HepG2 (cell line): ENCODE results near the gene CHML. TPM values are rescaled to one million over a fixed set of nuclear protein-coding genes. Genes with fewer than 3 reads are reported as not detected.
A peak's percentile ranks its signal among the peaks of the same experiment; 100 is the strongest.

ENCODE experiments used
- ATAC-seq: fragments of 200-7000 bp; cut with Tn5 transposase; 3 replicates; pipeline ENCODE4 v1.9.1; 2020; ENCODE audit warnings: mild to moderate bottlenecking, moderate library complexity
- BruUV-seq: library from RNA; stranded (reverse); fragments of 400-500 nt; replicated peaks from 2 replicates; lab custom pipeline; 2021; lab: Mats Ljungman, UMichigan
- CTCF ChIA-PET: fragments of 300-600 bp; formaldehyde crosslinking; extraction: SDS; loops from one replicate; lab custom pipeline; 2021; ENCODE audit warnings: low total read pairs, inconsistent platforms, low intra/inter-chr PET ratio; lab: Yijun Ruan, JAX
- POLR2A ChIA-PET: fragments of 350-600 bp; sonication (Branson Sonifier 250); formaldehyde crosslinking; loops from one replicate; lab custom pipeline; 2020; ENCODE audit warnings: antibody characterized with exemption, inconsistent platforms; lab: Yijun Ruan, JAX
- DNase-seq: peaks from one replicate; pipeline ENCODE4 v3.0.0-alpha.2; 2015; ENCODE audit warnings: low spot score
- FAIRE-seq: peaks from 3 replicates; lab custom pipeline; 2011; peaks lifted over from hg19 to GRCh38; lab: Jason Lieb, UNC
- H2AFZ ChIP-seq: one replicate; pipeline ENCODE4 v1.6.1; 2011; ENCODE audit warnings: low read length, inconsistent platforms
- H3K27ac ChIP-seq: fragments of 300-600 bp; 3 replicates; pipeline ENCODE4 v1.8.0; 2011; ENCODE audit warnings: mixed run types, mild to moderate bottlenecking, mixed read lengths, low read length, inconsistent platforms; ENCODE audit not compliant: insufficient read depth; ENCODE audit errors: extremely low read length
- H3K27me3 ChIP-seq, 2 experiments: fragments of 200-600 bp in 1 of 2; 2 replicates in 1 of 2; 3 replicates in 1 of 2; pipeline versions ENCODE4 v1.6.0 to v1.8.0; 2011; ENCODE audit warnings: low read length in 2 of 2, mild to moderate bottlenecking in 2 of 2, moderate library complexity in 2 of 2, inconsistent platforms in 1 of 2; ENCODE audit not compliant: insufficient read depth in 2 of 2, control insufficient read depth in 1 of 2
- H3K36me3 ChIP-seq, 2 experiments: fragments of 200-600 bp in 1 of 2; replicated peaks in 1 of 2; 2 replicates in 1 of 2; 3 replicates in 1 of 2; pipeline versions ENCODE4 v1.5.1 to v1.8.0; 2011; ENCODE audit warnings: low read length in 2 of 2, inconsistent platforms in 1 of 2; ENCODE audit not compliant: insufficient read depth in 2 of 2, control insufficient read depth in 1 of 2
- H3K4me1 ChIP-seq: 2 replicates; pipeline ENCODE4 v1.5.1; 2012; ENCODE audit warnings: low read length, inconsistent platforms; ENCODE audit not compliant: insufficient read depth
- H3K4me2 ChIP-seq: 2 replicates; pipeline ENCODE4 v1.6.0; 2011; ENCODE audit warnings: low read depth, low read length, inconsistent platforms
- H3K4me3 ChIP-seq, 3 experiments: fragments of 200-600 bp in 1 of 3; sonication (generic), shearing (Covaris generic) in 1 of 3; replicated peaks in 1 of 3; 2 replicates each; pipeline ENCODE4 v1.5.1; 2011 to 2016; ENCODE audit warnings: low read length in 3 of 3, inconsistent platforms in 2 of 3, low read depth in 2 of 3, mild to moderate bottlenecking in 2 of 3, control low read depth in 1 of 3, mixed read lengths in 1 of 3; ENCODE audit not compliant: insufficient read depth in 1 of 3
- H3K79me2 ChIP-seq: one replicate; pipeline ENCODE4 v1.6.1; 2011; ENCODE audit warnings: low read length, inconsistent platforms; ENCODE audit not compliant: insufficient read depth
- H3K9ac ChIP-seq: 2 replicates; pipeline ENCODE4 v1.6.0; 2011; ENCODE audit warnings: mild to moderate bottlenecking, low read depth, low read length, inconsistent platforms; ENCODE audit not compliant: insufficient read depth
- H3K9me3 ChIP-seq: 2 replicates; pipeline ENCODE4 v1.5.1; 2012; ENCODE audit warnings: mild to moderate bottlenecking, low read length
- H4K20me1 ChIP-seq: 2 replicates; pipeline ENCODE4 v1.6.0; 2011; ENCODE audit warnings: inconsistent platforms, mild to moderate bottlenecking, low read length, moderate library complexity; ENCODE audit not compliant: insufficient read depth
- EP300 ChIP-seq, 3 experiments: sonication (generic) in 1 of 3; formaldehyde crosslinking in 1 of 3; IDR thresholded peaks; 2 replicates each; pipeline versions ENCODE4 v1.5.1 to v1.6.1; 2011 to 2020; ENCODE audit warnings: low read depth in 2 of 3, low read length in 2 of 3, borderline replicate concordance in 1 of 3, improper control_type of control experiment in 1 of 3, mild to moderate bottlenecking in 1 of 3, missing genetic modification reagents in 1 of 3, moderate library complexity in 1 of 3
- ERF ChIP-seq: IDR thresholded peaks from 2 replicates; pipeline ENCODE4 v1.6.1; 2018; ENCODE audit warnings: missing biosample characterization, missing genetic modification reagents
- FOSL2 ChIP-seq: sonication (generic); formaldehyde crosslinking; IDR thresholded peaks from 2 replicates; pipeline ENCODE4 v1.4.0; 2020; ENCODE audit warnings: missing genetic modification reagents
- HMG20A ChIP-seq: IDR thresholded peaks from 2 replicates; pipeline ENCODE4 v1.6.1; 2016; ENCODE audit warnings: borderline replicate concordance
- RBFOX2 ChIP-seq: fragments of 200-400 bp; formaldehyde crosslinking; IDR thresholded peaks from 2 replicates; pipeline ENCODE4 v1.6.1; 2017; ENCODE audit warnings: low read depth, mild to moderate bottlenecking, low read length
- REXO4 ChIP-seq: sonication (generic); formaldehyde crosslinking; IDR thresholded peaks from 2 replicates; pipeline ENCODE4 v1.8.0; 2022; ENCODE audit warnings: missing genetic modification reagents, mild to moderate bottlenecking, borderline replicate concordance
- SMARCC2 ChIP-seq: fragments of 450-650 bp; IDR thresholded peaks from 2 replicates; pipeline ENCODE4 v1.6.1; 2017; ENCODE audit warnings: antibody characterized with exemption, mild to moderate bottlenecking
- ZNF629 ChIP-seq: sonication (generic); formaldehyde crosslinking; conservative IDR thresholded peaks from 2 replicates; pipeline ENCODE4 v1.5.0; 2020; ENCODE audit warnings: missing genetic modification reagents
- WGBS: methylation state at CpG from one replicate; pipeline ENCODE4 v1.1.6; 2017; ENCODE audit warnings: low lambda C conversion rate; 5-methylcytosine and 5-hydroxymethylcytosine counted together
- in situ Hi-C: cut with HindIII; loops from 2 replicates; pipeline ENCODE4 v1.10.0; 2017; ENCODE audit warnings: low pct_unique_long_range_greater_than_20kb; ENCODE audit not compliant: extremely low pct_ligation_motif_present
- intact Hi-C: fragments of 100-400 bp; cut with micrococcal nuclease; formaldehyde crosslinking; loops from one replicate; pipeline ENCODE4 v1.10.0; 2022; ENCODE audit not compliant: unreplicated experiment
- polyA plus RNA-seq, 8 experiments: library from polyadenylated mRNA; depleted of rRNA in 3 of 8; stranded (reverse) in 7 of 8; unstranded in 1 of 8; fragments of >200 nt; fragmentation: Illumina TruSeq in 4 of 8; extraction: Trizol in 4 of 8; gene quantifications; 2 replicates each; pipeline versions ENCODE4 v1.2.1 to v1.2.3, GENCODE V29; 2011 to 2016; ENCODE audit warnings: low read depth in 4 of 8, missing spikeins in 1 of 8, mixed read lengths in 1 of 8; ENCODE audit not compliant: insufficient read depth in 1 of 8
- total RNA-seq, 5 experiments: library from RNA; depleted of rRNA; stranded (reverse); fragments of >200 nt; fragmentation: Illumina TruSeq; extraction: Trizol; gene quantifications; 2 replicates each; pipeline ENCODE4 v1.2.3, GENCODE V29; 2016; ENCODE audit warnings: low read depth in 1 of 5

The CHML gene
- total and polyA plus RNA-seq, 2 of the 13 experiments (the other 11 are each of a cell fraction or from before 2014, with no cell fraction given), result 5.2 to 16.7 TPM

- no peak for TF ChIP-seq SMARCC2
- TF ChIP-seq REXO4, result no peak
- TF ChIP-seq EP300 (IDR thresholded peaks at IDR 0.05; ENCODE audit: low read depth in 2 of 2, low read length in 2 of 2), result no peak
- TF ChIP-seq EP300 (CRISPR knock-in tag; IDR thresholded peaks at IDR 0.05; ENCODE audit: borderline replicate concordance), result no peak
- TF ChIP-seq ERF (CRISPR knock-in tag), result no peak
- WGBS, result 98% methylated on average over 4 of the region's 4 CpGs
- in situ Hi-C loops, result loop anchor here (5.0 kb wide), 1 partner anchor 223 kb away; no protein-coding TSS in a partner anchor
Measured at GRCh38 chr1:241614144-241614543, 26.0 kb downstream of the CHML start.

GRCh38 chr1:241612533-241613477 lies 27.4 kb downstream of the CHML start:
- Histone ChIP-seq H3K4me3 (no peak overlapping the region), H3K36me3 (no peaks in the 10 kb centered on the region), H3K27ac (no peak overlapping the region), H3K9me3 (no peaks in the 10 kb centered on the region), H2AFZ (no peak overlapping the region), H3K4me1 (peaks cover 32% of the 10 kb centered on the region), H4K20me1 (no peaks in the 10 kb centered on the region; the same call in 1 of the 2 replicates), H3K27me3 (no peaks in the 10 kb centered on the region)
- in situ Hi-C loops (loop anchor here (5.0 kb wide), 1 partner anchor 224 kb away; no protein-coding TSS in a partner anchor), intact Hi-C loops (loop anchor here (5.0 kb wide), 1 partner anchor 81 kb away; the partner anchor contains the start of gene KMO)
- WGBS, result 92% methylated on average over 9 of the region's 9 CpGs
- ChIA-PET CTCF (interaction anchor here (3.9 kb wide), 1 partner anchor 15 kb away, joined by 38 read pairs; no protein-coding TSS in a partner anchor), POLR2A (interaction anchor here (2.1 kb wide), 1 partner anchor 28 kb away, joined by 4 read pairs; the partner anchor contains the start of genes CHML and OPN3)
- no TSS peak for BruUV-seq
- no peak for DNase-seq
- ATAC-seq, result no peak
- TF ChIP-seq RBFOX2 (no peak), HMG20A (no peak), FOSL2 (CRISPR knock-in tag) (0 out of 2 replicates have a peak, but pooled peaks have one; percentile 20), ZNF629 (CRISPR knock-in tag) (peak; percentile 70)
- TF ChIP-seq, all 625 proteins: peak for 2
- Histone ChIP-seq H3K4me2 (no peak overlapping the region), H3K9ac (no peak overlapping the region), H3K79me2 (no peaks in the 10 kb centered on the region)
- no peak for FAIRE-seq

More at GRCh38 chr1:241614144-241614543, 26.0 kb downstream of the CHML start:
- ChIA-PET CTCF (no interaction called here), POLR2A (interaction anchor here (2.1 kb wide), 1 partner anchor 26 kb away, joined by 4 read pairs; the partner anchor contains the start of genes CHML and OPN3)
- H3K36me3 ChIP-seq, result no peaks in the 10 kb centered on the region
- H4K20me1 ChIP-seq, result no peaks in the 10 kb centered on the region
- no peak overlapping the region for H2AFZ ChIP-seq
- H3K79me2 ChIP-seq, result no peaks in the 10 kb centered on the region
- no peak overlapping the region for H3K27ac ChIP-seq
- H3K27me3 ChIP-seq, result no peaks in the 10 kb centered on the region
- peaks cover 32% of the 10 kb centered on the region for H3K4me1 ChIP-seq
- H3K4me2 ChIP-seq, result no peak overlapping the region
- no peaks in the 10 kb centered on the region for H3K9me3 ChIP-seq
- no TSS peak for BruUV-seq
- no peak overlapping the region for H3K9ac ChIP-seq
- FAIRE-seq (no peak), ATAC-seq (no peak), DNase-seq (no peak)
- intact Hi-C loops, result loop anchor here (5.0 kb wide), 1 partner anchor 82 kb away; the partner anchor contains the start of gene KMO
- no peak overlapping the region for H3K4me3 ChIP-seq
